NCI-H2196 treated with DMSO at 0.1 percent for 48 hours (cell line): ENCODE results near the gene RNMT.
"Not testable (repeated sequence)": the region's sequence is repeated elsewhere in the genome, so short reads cannot be mapped to it uniquely, and the experiment has no call there.

Experiments used
- DNase-seq: peaks from one replicate; lab custom pipeline; 2025; ENCODE audit not compliant: unreplicated experiment; lab: John Stamatoyannopoulos, UW

The RNMT gene

DNA sequence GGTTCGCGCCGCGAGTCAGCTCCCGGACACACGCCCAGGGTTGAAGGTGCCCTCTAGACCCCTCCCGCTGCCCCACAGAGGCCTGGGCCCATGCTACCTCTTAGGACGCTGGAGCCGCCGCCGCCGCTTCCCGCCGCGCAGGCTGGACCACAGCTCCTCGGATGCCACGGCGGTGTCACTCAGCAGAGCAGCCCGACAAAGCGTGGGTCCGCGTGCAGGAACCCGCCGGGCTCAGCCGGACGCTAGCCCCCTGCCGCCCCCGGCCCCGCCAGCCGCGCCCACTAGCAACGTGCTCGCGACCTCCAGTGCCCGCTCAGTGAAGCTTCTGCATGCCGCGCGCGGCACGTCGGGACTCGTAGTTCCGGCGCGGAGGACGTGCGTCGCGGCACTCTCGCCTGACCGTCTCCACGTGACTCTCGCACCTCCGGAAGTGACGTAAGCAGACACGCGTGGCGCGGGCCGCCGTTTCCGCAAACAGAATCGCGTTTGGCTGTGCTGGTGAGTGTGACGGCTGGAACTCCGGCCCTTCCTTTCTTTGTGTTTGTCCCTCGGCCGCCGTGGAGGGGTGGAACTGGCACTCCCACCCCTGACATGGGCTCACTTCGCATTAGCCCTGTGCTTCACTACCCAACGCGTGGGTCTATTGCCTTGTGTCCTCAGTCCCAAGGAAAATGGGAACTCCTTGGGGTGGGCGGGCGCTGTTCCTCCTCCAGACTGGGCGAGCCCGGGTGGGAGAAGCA lies at the start of gene RNMT, which contains the start of gene FAM210A:
RNMT (plus strand) TSS at position 442 of the 740 bp plus-strand sequence. CDS start 4,845 bp downstream, outside the sequence.
FAM210A (minus strand) TSS at position 327 of the 740 bp plus-strand sequence. CDS start 44,481 bp downstream, outside the sequence.
- peak; percentile 94 for DNase-seq

DNA sequence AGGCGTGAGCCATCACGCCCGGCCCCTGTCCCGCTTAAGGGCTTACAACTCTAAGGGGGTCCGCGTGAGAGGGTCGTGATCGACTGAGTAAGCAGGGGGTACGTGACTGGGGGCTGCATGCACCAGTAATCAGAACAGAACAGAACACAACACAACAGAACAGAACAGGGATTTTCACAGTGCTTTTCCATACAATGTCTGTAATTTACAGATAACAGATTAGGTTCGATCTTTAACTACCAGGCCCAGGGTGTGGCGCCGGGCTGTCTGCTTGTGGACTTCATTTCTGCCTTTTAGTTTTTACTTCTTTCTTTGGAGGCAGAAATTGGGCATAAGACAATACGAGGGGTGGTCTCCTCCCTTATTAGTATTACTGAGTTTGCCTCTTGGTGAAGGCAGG lies 49.1 kb upstream of the RNMT start:
- not testable (repeated sequence) for DNase-seq

GRCh38 chr18:13680612-13681011 lies 45.9 kb upstream of the RNMT start:
- DNase-seq = no peak

DNA sequence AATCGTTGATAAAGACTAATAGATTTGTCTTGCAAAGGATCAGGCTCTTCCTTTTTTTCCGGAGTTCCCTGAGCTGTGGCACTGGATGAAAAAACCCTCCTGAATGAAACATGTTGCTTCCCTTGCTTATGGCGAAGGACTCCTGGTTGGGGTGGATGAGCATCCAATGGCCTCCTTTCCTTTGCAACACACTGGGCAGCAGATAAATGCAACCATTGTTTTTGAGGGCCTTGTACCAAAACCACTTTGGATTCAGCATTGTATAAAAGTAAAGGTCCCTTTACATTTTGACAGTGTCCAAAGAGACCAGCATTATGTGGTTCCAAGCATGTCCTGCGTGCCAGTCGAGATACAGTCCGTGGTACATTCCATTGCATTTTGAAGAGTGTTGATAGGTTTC lies 44.8 kb upstream of the RNMT start:
- no peak for DNase-seq

DNA sequence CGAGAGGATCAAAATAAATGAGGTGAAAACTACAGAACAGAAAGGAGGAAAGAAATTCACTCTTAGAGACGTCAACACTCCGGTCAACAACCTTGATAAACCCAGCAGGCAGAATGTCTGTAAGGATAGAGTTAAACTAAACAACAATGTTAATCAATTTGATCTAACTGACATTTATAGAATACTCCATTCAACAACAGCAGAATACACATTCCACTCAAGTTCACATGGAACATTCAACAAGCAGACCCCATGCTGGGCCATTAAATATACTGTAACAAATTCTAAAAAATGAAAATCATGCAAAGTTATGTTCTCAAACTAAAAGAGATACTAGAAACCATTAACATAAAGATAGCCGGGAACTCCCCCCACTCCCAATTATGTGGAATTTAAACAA lies 41.9 kb upstream of the RNMT start:
- no peak for DNase-seq

DNA sequence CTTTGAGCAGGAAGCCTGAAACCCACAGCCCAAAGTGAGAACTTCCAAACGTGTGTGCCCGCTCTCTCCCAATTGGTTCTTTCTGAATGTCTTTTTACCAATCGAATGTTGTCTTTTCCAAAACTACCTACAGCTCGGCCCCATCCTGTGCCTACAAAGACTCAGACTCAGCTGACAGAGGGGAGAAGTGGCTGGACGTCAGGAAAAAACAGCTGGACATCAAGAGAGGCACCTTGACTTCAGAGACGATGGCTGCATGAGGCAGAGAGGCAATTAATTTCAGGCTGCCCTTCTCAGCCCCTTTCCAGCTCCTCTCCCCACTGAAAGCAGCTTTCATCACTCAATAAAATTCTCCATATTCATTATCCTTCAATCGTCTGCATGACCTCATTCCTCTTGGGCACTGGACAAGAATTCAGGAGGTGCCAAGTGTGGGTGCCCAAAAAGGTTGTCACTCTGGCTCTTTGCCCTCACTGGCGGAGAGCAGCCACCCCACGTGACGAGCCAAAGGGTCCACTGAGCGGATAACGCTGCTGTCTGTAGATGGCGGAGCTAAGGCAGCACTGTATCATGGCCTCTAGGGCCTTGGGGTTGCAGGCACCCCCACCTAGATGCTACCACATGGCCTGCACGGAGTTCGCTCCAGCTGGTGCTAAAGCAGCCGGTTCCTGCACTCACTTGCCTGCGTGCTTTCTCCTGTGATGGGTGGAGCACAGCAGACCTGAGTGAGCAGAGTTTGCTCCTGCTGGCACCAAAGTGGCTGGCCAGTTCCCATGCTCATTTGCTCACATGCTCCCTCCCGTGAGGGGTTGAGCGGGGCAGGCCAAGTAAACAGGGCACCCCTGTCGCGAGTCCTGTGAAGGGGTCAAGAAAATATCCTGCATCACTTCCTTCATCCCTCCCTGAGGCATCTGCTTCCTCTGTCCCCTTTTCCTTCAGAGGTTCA lies 38.0 kb upstream of the RNMT start:
- DNase-seq = no peak

DNA sequence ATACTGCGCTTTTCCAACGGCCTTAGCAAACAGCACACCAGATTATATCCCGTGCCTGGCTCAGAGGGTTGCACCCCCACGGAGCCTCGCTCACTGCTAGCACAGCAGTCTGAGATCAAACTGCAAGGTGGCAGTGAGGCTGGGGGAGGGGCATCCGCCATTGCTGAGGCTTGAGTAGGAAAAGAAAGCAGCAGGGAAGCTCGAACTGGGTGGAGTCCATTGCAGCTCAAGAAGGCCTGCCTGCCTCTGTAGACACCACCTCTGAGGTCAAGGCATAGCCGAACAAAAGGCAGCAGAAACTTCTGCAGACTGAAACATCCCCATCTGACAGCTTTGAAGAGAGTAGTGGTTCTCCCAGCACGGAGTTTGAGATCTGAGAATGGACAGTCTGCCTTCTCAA lies 36.4 kb upstream of the RNMT start:
- not testable (repeated sequence) for DNase-seq

- not testable (repeated sequence) for DNase-seq
Observed at GRCh38 chr18:13695337-13695736, 31.1 kb upstream of the RNMT start.

DNA sequence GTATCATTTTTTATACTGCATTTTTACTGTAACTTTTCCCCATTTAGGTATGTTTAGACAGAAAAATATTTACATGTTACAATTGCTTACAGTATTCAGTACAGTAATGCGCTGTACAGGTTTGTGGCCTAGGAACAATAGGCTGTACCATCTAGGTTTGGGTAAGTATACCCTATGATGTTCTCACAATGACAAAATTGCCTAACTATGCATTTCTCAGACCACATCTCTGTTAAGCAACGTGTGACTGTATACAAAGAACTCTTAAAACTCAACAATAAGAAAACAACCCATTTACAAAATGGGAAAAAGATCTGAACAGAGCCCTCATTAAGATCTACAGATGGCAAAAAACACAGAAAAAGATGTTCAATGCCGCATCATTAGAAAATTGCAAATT lies 29.5 kb upstream of the RNMT start:
- no peak for DNase-seq

DNA sequence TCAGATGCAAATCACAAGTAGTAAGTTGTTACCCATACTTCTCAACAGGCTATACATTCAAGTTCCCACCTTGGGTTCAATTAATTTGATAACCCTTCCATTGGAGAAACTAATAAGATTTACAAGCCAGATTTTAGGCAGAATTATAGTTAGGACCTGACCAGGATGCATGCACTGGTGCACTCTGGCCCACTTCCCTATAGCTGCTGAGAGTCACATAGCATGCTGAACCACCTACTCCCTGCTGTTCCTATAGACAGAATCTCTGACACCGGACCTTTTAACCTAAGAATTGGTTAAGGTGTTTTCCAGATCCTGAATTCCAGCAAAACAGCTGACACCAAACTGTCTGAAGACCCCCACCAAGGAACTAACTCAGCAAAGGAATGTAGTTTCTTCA lies 26.3 kb upstream of the RNMT start:
- no peak for DNase-seq

- no peak for DNase-seq
Observed at GRCh38 chr18:13703899-13704298, 22.6 kb upstream of the RNMT start.

GRCh38 chr18:13710414-13710831 lies 16.1 kb upstream of the RNMT start:
- DNase-seq = no peak

DNA sequence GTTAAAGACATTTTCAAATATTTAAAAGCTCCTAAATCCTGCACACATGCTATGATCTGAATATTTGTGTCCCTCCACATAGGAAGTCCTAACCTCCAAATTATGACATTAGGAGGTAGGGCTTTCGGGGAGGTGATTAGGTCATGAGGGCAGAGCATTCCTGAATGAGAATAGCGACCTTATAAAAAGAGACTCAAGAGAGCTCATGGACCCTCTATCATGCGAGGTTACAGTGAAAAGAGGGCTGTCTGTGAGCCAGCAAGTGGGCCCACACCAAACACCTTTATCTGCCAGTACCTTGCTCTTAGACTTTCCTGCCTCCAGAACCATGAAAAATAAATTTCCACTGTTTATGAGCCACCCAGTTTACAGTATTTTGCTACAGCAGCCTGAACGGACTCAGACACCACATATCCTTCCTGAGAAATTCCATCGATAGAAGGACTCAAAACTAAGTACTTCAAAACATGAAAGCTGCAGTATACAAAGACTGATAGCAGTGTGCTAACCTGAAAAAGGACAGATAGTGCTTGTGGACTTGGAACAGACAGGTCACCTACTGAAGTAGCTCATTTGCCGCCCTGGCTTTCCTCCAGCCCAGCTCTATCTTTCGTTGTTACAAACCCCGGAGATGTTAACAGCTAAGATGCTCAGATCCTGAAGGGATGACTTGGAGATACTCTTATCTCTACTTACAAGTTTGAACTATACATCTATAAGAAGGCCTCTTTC lies 13.9 kb upstream of the RNMT start:
- DNase-seq = no peak

- no peak for DNase-seq
Observed at GRCh38 chr18:13713455-13714055, 12.9 kb upstream of the RNMT start.

- no peak for DNase-seq
Observed at GRCh38 chr18:13715330-13715729, 11.1 kb upstream of the RNMT start.

DNA sequence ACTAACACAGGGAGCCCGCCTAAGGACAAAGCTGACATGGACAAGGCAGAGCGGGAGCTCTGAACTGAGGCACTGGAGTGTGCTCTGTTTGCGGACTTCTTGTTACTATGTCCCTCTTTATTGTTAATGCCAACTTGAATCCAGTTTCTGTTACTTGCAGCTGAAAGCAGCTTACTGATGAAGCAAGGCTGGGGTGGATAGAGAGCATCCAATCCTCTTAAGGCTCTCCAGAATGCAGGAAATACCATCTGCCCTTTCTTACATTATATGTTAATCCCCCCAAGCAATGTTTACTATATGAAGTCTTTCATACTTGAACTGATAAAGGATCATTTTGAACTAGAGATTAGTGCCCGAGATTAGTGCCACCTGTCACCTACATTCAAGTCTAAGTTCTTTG lies 9.6 kb upstream of the RNMT start:
- no peak for DNase-seq

GRCh38 chr18:13720123-13720522 lies 6.3 kb upstream of the RNMT start:
- no peak for DNase-seq

- no peak for DNase-seq
Observed at GRCh38 chr18:13720847-13721246, 5.6 kb upstream of the RNMT start.

DNA sequence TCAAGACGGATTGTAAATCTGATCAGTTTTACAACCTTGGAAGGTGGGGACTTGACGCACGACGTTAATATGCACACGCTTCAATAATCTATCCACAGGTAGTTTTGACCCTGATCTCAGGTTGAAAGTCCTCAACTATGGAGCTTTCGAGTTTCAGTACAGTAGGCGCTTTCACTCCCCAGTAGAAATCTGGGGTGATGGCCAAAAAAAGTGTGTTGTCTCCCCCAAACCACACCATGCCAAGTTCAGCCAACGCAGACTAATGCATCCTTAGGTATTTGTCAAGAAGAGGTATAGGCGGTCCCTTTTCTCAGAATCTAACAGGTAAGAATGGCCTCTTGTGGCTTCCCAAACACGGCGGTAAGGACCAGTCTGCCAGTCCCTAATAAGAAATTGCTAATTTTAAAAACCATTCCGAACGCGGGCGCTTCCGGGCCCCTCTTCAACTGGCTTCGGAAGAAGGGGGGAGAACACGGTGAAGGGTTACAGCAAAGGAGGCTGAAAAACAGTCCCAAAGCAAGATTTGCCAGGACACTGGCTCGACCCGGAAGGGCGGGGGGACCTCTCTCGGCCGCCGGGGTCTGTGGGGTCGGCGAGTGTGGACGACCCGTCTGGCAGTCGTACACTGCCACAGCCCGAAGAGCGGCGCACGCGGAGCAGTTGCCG lies 774 bp upstream of the RNMT start:
- DNase-seq = no peak

DNA sequence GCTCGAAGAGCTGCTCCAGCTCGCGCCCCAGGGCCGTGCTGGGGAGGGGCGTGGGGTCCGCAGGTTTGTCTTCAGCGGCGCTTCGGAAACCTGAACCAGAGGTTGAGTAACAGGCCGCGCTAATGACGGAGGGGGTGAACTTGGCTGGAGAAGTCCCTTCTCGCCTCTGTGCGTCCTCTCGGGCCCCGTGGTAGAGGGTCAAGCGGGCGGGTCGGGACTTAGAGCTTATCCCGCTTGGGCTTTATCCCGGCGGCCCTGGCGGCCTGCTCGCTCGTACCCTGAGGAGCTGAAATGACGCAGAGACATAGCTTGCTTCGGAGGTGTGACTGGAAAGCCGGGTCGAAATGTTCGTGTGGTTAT lies 479 bp downstream of the RNMT start:
- no peak for DNase-seq
